ENCODE results near the gene NTMT2.
A peak's percentile ranks its signal among the peaks of the same experiment; 100 is the strongest.

Gene NTMT2

DNA sequence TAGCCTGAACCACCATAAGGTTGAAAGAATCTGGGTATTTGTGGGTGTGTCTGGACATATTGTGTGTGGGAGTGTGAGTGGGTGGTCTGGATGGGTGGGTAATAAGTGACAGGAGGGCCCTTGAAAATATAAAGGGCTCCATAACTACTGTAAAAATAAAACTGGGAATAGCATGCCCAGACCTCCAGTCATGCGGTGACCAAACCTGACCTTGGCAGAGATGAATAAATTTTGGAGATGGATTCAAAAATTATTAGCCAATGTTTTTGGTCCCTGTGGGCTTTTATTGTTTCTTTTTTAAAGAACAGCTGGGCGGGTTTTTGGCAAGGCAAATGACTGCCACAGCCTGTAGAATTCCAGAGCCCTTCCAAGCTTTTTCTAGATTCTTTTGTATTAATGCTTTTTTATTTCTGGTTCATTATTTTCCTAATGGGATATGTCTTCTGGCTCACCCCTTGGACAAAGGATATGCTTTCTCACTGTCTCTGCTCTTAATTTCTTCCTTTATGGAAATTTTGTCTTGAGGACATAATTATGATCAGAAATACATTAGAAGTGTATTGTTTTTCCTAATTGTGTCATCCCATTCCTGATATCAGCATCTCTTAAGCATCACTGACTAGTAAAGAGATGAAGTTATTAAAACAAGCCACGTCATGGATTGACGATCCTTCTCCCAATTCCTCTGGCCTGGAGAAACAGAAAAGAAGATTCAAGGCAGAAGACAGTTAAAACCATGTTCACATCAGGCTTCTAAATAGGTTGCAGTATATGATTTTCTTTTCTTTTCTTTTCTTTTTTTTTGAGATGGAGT, 69.5 kb downstream of the NTMT2 start:
- TF ChIP-seq, protein P1, sequence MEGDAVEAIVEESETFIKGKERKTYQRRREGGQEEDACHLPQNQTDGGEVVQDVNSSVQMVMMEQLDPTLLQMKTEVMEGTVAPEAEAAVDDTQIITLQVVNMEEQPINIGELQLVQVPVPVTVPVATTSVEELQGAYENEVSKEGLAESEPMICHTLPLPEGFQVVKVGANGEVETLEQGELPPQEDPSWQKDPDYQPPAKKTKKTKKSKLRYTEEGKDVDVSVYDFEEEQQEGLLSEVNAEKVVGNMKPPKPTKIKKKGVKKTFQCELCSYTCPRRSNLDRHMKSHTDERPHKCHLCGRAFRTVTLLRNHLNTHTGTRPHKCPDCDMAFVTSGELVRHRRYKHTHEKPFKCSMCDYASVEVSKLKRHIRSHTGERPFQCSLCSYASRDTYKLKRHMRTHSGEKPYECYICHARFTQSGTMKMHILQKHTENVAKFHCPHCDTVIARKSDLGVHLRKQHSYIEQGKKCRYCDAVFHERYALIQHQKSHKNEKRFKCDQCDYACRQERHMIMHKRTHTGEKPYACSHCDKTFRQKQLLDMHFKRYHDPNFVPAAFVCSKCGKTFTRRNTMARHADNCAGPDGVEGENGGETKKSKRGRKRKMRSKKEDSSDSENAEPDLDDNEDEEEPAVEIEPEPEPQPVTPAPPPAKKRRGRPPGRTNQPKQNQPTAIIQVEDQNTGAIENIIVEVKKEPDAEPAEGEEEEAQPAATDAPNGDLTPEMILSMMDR (IDR thresholded peaks at IDR 0.05) = no peak

GRCh38 chr1:170217517-170218256, 71.9 kb downstream of the NTMT2 start:
- no peak overlapping the region for H3K27ac Mint-ChIP-seq
- peaks cover 3% of the 10 kb centered on the region for H3K27me3 Mint-ChIP-seq (ENCODE audit: low read depth, poor library complexity)
- peaks cover 44% of the 10 kb centered on the region for H3K4me1 Mint-ChIP-seq
- H3K36me3 Mint-ChIP-seq (ENCODE audit: low read depth) = no peaks in the 10 kb centered on the region
- DNase-seq = no peak
- no peaks in the 10 kb centered on the region for H3K9me3 Mint-ChIP-seq
- TF ChIP-seq, protein P1 (IDR thresholded peaks at IDR 0.05) = no peak
- H3K4me3 Mint-ChIP-seq = no peak overlapping the region

More for the DNA sequence above, 69.5 kb downstream of the NTMT2 start:
- H3K4me1 Mint-ChIP-seq = peaks cover 30% of the 10 kb centered on the region
- no peaks in the 10 kb centered on the region for H3K9me3 Mint-ChIP-seq
- no peak overlapping the region for H3K4me3 Mint-ChIP-seq
- DNase-seq = no peak
- H3K27ac Mint-ChIP-seq = peak overlapping the region; percentile 60
- H3K36me3 Mint-ChIP-seq (ENCODE audit: low read depth) = no peaks in the 10 kb centered on the region
- peaks cover 3% of the 10 kb centered on the region for H3K27me3 Mint-ChIP-seq (ENCODE audit: low read depth, poor library complexity)

- Mint-ChIP-seq H3K4me1 (peaks cover 40% of the 10 kb centered on the region), H3K4me3 (no peak overlapping the region), H3K9me3 (peaks cover 2% of the 10 kb centered on the region), H3K27me3 (ENCODE audit: low read depth, poor library complexity) (peaks cover 3% of the 10 kb centered on the region), H3K27ac (no peak overlapping the region), H3K36me3 (ENCODE audit: low read depth) (no peaks in the 10 kb centered on the region)
- TF ChIP-seq, protein P1 (IDR thresholded peaks at IDR 0.05) = no peak
- DNase-seq = no peak
Measured at GRCh38 chr1:170218257-170218650, 72.5 kb downstream of the NTMT2 start.
